GM23338 (cell line): Measurements from ENCODE around the gene NETO2. TPM values are rescaled to one million over a fixed set of nuclear protein-coding genes. Genes with fewer than 3 reads are reported as not detected.

Experiments
- ATAC-seq: fragments of 200-7000 bp; cut with Tn5 transposase; 3 replicates; pipeline ENCODE4 v1.9.1; 2020
- DNase-seq: peaks from one replicate; pipeline ENCODE4 v3.0.0-alpha.2; 2015; ENCODE audit warnings: low spot score
- H2AFZ ChIP-seq: fragments of 200-600 bp; sonication (generic); 2 replicates; pipeline ENCODE4 v1.8.0; 2016; ENCODE audit warnings: antibody characterized with exemption, mild to moderate bottlenecking, moderate library complexity
- H3F3A ChIP-seq: fragments of 200-600 bp; sonication (generic); replicated peaks from 2 replicates; pipeline ENCODE4 v1.8.0; 2017; ENCODE audit warnings: antibody characterized with exemption, mixed run types, low read depth
- H3K27ac ChIP-seq: fragments of 200-600 bp; sonication (generic); 2 replicates; pipeline ENCODE4 v1.6.1; 2016; ENCODE audit warnings: low read depth
- H3K27me3 ChIP-seq: fragments of 200-600 bp; sonication (generic); 2 replicates; pipeline ENCODE4 v1.8.0; 2016; ENCODE audit warnings: mild to moderate bottlenecking, mixed run types, moderate library complexity; ENCODE audit not compliant: insufficient read depth
- H3K36me3 ChIP-seq: fragments of 200-600 bp; sonication (generic); 2 replicates; pipeline ENCODE4 v1.8.0; 2016; ENCODE audit warnings: mild to moderate bottlenecking; ENCODE audit not compliant: insufficient read depth
- H3K4me1 ChIP-seq: fragments of 200-600 bp; sonication (generic); 2 replicates; pipeline ENCODE4 v1.8.0; 2016; ENCODE audit warnings: mild to moderate bottlenecking, moderate library complexity; ENCODE audit not compliant: insufficient read depth
- H3K4me2 ChIP-seq: fragments of 200-600 bp; sonication (generic); 2 replicates; pipeline ENCODE4 v1.7.1; 2017; ENCODE audit warnings: mixed run types
- H3K4me3 ChIP-seq: fragments of 200-600 bp; sonication (generic); 2 replicates; pipeline ENCODE4 v1.6.1; 2016; ENCODE audit warnings: mixed run types
- H3K79me2 ChIP-seq: fragments of 200-600 bp; sonication (generic); replicated peaks from 2 replicates; pipeline ENCODE4 v1.8.0; 2017; ENCODE audit warnings: mild to moderate bottlenecking; ENCODE audit not compliant: insufficient read depth
- H3K9me2 ChIP-seq: fragments of 200-600 bp; sonication (generic); 2 replicates; pipeline ENCODE4 v1.8.0; 2017; ENCODE audit not compliant: insufficient read depth
- H4K20me1 ChIP-seq: fragments of 200-600 bp; sonication (generic); replicated peaks from 2 replicates; pipeline ENCODE4 v1.8.0; 2017; ENCODE audit warnings: mild to moderate bottlenecking; ENCODE audit not compliant: insufficient read depth
- H3K27ac Mint-ChIP-seq: 2 replicates; pipeline ENCODE4 v1.8.0; 2020; ENCODE audit warnings: inconsistent platforms, mild to moderate bottlenecking, moderate library complexity, mixed read lengths
- H3K27me3 Mint-ChIP-seq: 3 replicates; pipeline ENCODE4 v1.8.0; 2022; ENCODE audit warnings: low read depth, mild to moderate bottlenecking, moderate library complexity, mixed read lengths, inconsistent platforms; ENCODE audit not compliant: insufficient read depth, poor library complexity
- H3K36me3 Mint-ChIP-seq: 3 replicates; pipeline ENCODE4 v1.8.0; 2021; ENCODE audit warnings: low read depth, mild to moderate bottlenecking, inconsistent platforms, moderate library complexity, mixed read lengths
- H3K4me1 Mint-ChIP-seq: 3 replicates; pipeline ENCODE4 v1.8.0; 2020; ENCODE audit warnings: mild to moderate bottlenecking, inconsistent platforms, mixed read lengths
- H3K4me3 Mint-ChIP-seq: 3 replicates; pipeline ENCODE4 v1.8.0; 2021; ENCODE audit warnings: moderate library complexity, mild to moderate bottlenecking, inconsistent platforms, mixed read lengths
- H3K9me3 Mint-ChIP-seq: 3 replicates; pipeline ENCODE4 v1.8.0; 2020; ENCODE audit warnings: moderate library complexity, mild to moderate bottlenecking, inconsistent platforms, mixed read lengths
- CREB1 ChIP-seq: fragments of 250-450 bp; sonication (Bioruptor Pico); IDR thresholded peaks from 2 replicates; pipeline ENCODE4 v1.5.0; 2020; ENCODE audit warnings: low read depth, mild to moderate bottlenecking, moderate library complexity
- CTCF ChIP-seq, 2 experiments: fragments of 200-600 bp in 1 of 2; sonication (generic) in 1 of 2; conservative IDR thresholded peaks; 2 replicates each; pipeline versions ENCODE4 v1.5.1 to v1.6.1; 2016 to 2017; ENCODE audit warnings: antibody characterized with exemption in 2 of 2, low read depth in 2 of 2, mild to moderate bottlenecking in 2 of 2, moderate library complexity in 1 of 2
- ETS1 ChIP-seq: IDR thresholded peaks from 2 replicates; pipeline ENCODE4 v1.6.1; 2016; ENCODE audit warnings: antibody characterized with exemption
- EZH2 ChIP-seq: fragments of 200-600 bp; sonication (generic); IDR thresholded peaks from one replicate; pipeline ENCODE4 v1.8.0; 2017; ENCODE audit warnings: antibody characterized with exemption, mild to moderate bottlenecking, low read depth; ENCODE audit not compliant: unreplicated experiment
- EZH2phosphoT487 ChIP-seq: fragments of 200-600 bp; sonication (generic); IDR thresholded peaks from one replicate; pipeline ENCODE4 v1.8.1; 2018; ENCODE audit warnings: antibody characterized with exemption; ENCODE audit not compliant: unreplicated experiment
- JUNB ChIP-seq: IDR thresholded peaks from one replicate; pipeline ENCODE4 v1.6.1; 2016; ENCODE audit warnings: antibody characterized with exemption; ENCODE audit not compliant: unreplicated experiment
- NANOG ChIP-seq: IDR thresholded peaks from 2 replicates; pipeline ENCODE4 v1.6.1; 2016; ENCODE audit warnings: antibody characterized with exemption, borderline replicate concordance
- POLR2AphosphoS5 ChIP-seq: IDR thresholded peaks from 2 replicates; pipeline ENCODE4 v1.6.1; 2016; ENCODE audit warnings: antibody characterized with exemption, low read depth
- REST ChIP-seq: IDR thresholded peaks from one replicate; pipeline ENCODE4 v1.6.1; 2018; ENCODE audit warnings: antibody characterized with exemption; ENCODE audit not compliant: unreplicated experiment
- STAT1 ChIP-seq: IDR thresholded peaks from one replicate; pipeline ENCODE4 v1.6.1; 2016; ENCODE audit warnings: antibody characterized with exemption; ENCODE audit not compliant: unreplicated experiment
- ZNF114 ChIP-seq: fragments of 250-450 bp; sonication (Bioruptor Pico); IDR thresholded peaks from 2 replicates; pipeline ENCODE4 v1.5.0; 2020; ENCODE audit warnings: mild to moderate bottlenecking, moderate library complexity
- ZNF331 ChIP-seq: fragments of 250-450 bp; sonication (Bioruptor Pico); IDR thresholded peaks from 2 replicates; pipeline ENCODE4 v1.5.0; 2020; ENCODE audit warnings: low read depth, mild to moderate bottlenecking, moderate library complexity
- ZNF462 ChIP-seq: fragments of 250-450 bp; sonication (Bioruptor Pico); IDR thresholded peaks from 2 replicates; pipeline ENCODE4 v1.5.0; 2020; ENCODE audit warnings: mild to moderate bottlenecking, moderate library complexity
- polyA plus RNA-seq: library from polyadenylated mRNA; unstranded; fragments of >200 nt; fragmentation: Nextera tagmentation; extraction: Ambion mirVana; gene quantifications from 2 replicates; pipeline ENCODE4 v1.2.1, GENCODE V29; 2016
- total RNA-seq: library from RNA; depleted of rRNA; stranded (reverse); fragments of >200 nt; shearing (Covaris generic); gene quantifications from 2 replicates; pipeline ENCODE4 v1.2.3, GENCODE V29; 2014

NETO2 gene
- total and polyA plus RNA-seq, 2 experiments from 2014 or later = 6.6 to 10.6 TPM

GRCh38 chr16:47052666-47053640 is 90.8 kb downstream of the NETO2 start:
- Mint-ChIP-seq H3K27me3 (peaks cover 5% of the 10 kb centered on the region), H3K4me1 (no peaks in the 10 kb centered on the region), H3K4me3 (no peak overlapping the region), H3K36me3 (no peaks in the 10 kb centered on the region; the same call in 2 of the 3 replicates), H3K9me3 (peaks cover 5% of the 10 kb centered on the region; the same call in 2 of the 3 replicates), H3K27ac (0 out of 2 replicates have a peak overlapping the region, but pooled peaks have one; percentile 30)
- Histone ChIP-seq H3F3A (no peaks in the 10 kb centered on the region), H3K4me2 (no peak overlapping the region), H3K9me2 (no peaks in the 10 kb centered on the region), H3K4me1 (no peaks in the 10 kb centered on the region), H3K27me3 (no peaks in the 10 kb centered on the region), H3K36me3 (no peaks in the 10 kb centered on the region), H3K79me2 (no peaks in the 10 kb centered on the region), H3K4me3 (no peak overlapping the region), H2AFZ (no peak overlapping the region), H3K27ac (no peak overlapping the region), H4K20me1 (no peaks in the 10 kb centered on the region)
- no peak for ATAC-seq
- TF ChIP-seq ZNF114 (CRISPR knock-in tag) (no peak), POLR2AphosphoS5 (no peak), EZH2phosphoT487 (no peak), EZH2 (no peak), JUNB (no peak), CTCF (conservative IDR thresholded peaks at IDR 0.05; ENCODE audit: low read depth in 2 of 2) (no peak), CREB1 (CRISPR knock-in tag) (no peak), ZNF331 (CRISPR knock-in tag) (no peak), REST (no peak), NANOG (no peak), ETS1 (no peak), STAT1 (no peak), ZNF462 (CRISPR knock-in tag) (no peak)
- DNase-seq = no peak
